HG02870 (cell line): Measurements from ENCODE around the gene COQ10B.

Source experiments
- ATAC-seq: cut with Tn5 transposase; IDR thresholded peaks from one replicate; pipeline ENCODE4 v1.9.1; 2021; ENCODE audit warnings: mild to moderate bottlenecking, moderate library complexity; ENCODE audit not compliant: unreplicated experiment

The COQ10B gene

DNA sequence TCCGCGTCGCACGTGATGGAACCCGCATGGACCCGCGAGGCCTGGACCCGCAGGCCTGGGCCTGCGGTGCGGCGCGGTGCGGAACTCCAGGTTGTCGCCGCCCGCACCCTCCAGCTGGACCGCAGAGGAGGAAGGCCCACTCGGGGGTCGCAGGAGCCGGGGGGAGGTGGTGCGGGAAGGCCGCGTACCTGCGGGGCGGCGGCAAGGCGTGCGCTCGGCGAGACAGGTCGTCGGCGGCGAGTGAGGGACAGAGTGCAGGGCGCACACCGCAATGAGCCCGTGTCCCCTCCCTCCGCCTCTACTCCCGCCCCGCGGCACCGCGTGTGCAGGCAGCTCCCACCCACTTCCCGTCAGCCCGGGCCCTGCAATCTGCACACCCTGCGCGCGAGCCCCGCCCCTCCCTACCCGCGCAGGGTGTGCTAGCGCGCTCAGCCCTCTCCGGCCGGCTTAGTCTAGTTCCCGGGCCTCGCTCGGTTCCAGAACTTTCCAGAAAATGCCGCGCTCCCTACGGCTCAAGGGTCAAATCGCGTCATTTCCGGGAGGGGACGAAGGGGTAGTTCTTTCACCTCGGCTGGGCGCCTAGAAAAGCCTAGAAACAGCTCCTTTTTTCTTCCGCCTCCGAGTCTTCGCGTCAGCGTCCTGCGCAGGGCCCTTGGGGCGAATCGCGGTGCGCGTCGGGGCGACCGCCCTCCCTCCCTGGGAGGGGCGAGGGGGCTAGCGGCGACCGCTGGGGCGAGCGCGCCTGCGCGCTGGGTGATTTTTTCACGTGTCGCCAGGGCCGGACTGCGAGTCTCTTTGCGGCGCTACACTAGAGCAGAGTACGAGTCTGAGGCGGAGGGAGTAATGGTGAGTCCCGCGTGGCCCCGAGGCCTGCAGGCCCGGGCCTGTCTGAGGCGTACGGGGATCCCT lies 46.5 kb downstream of the COQ10B start, which contains the start of the genes HSPD1 and HSPE1:
Gene HSPD1, minus strand, starts transcription at position 247 of the 909 bp plus-strand sequence. CDS start 992 bp downstream, outside the sequence.
Gene HSPE1, plus strand, starts transcription at position 786 of the 909 bp plus-strand sequence. Its CDS starts 58 bp downstream, at position 844.
- ATAC-seq: peak; percentile 79

DNA sequence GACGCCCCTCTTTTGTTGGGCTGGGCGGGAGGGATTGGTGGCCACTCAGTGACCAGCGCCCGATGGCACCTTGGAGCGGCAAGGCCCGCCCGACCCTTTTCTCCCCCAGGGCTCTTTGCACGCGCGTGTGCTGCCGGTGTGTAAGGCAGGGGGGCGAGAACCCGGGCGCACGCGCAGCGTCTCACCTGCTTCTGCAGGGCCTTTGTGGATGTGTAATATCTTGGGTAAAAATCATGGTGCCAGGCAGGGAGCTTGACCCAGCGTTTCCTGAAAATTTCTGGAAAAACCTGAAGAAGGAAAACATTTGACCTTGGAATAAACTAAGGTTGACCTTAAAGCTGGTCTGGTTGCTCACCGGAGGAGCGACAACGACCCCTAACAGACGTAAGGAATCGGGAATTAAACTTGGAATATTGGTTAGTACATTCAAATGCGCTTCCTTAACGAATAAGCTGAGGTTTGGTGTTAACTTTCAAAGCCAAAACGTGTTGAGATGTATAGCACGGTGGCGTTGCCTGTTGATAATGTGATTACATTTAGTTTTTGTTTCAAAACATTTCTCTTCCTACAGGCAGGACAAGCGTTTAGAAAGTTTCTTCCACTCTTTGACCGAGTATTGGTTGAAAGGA lies 47.3 kb downstream of the COQ10B start:
- peak; percentile 7 for ATAC-seq

DNA sequence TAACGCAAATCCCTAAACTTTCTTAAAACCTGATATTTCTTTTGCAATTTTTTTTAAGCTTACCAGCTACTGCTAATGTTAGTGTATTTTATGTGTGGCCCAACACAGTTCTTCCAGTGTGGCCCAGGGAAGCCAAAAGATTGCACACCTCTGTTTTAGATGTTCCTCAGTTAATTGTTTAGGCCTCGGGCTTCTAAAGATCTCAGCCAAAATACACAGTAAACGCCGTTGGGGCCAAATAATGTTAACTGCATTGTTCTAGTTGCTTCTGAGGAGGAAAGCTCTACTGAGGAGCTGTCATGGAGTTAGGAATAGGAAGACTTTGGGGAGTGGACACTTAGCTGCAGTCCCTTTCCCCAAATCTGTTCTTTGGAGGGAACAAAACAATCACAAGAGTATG lies 48.8 kb downstream of the COQ10B start:
- ATAC-seq: no peak

DNA sequence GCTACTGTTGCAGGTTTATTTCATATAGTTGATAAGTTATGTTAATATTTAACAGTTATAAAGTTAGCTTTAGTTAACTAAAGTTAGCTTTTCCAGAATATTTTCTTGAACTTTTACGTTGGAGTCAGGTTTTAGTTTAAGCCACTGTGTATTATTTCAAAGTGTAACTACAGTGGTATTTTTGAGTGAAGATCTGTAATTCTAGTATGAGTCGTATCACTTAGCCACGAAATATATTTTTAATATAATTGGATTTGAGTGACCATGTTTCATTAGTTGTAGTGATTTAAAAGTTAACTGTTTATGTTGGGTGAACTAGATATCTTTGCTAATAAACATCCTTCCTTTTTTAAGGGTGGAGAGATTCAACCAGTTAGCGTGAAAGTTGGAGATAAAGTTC lies 49.3 kb downstream of the COQ10B start:
- ATAC-seq: no peak

DNA sequence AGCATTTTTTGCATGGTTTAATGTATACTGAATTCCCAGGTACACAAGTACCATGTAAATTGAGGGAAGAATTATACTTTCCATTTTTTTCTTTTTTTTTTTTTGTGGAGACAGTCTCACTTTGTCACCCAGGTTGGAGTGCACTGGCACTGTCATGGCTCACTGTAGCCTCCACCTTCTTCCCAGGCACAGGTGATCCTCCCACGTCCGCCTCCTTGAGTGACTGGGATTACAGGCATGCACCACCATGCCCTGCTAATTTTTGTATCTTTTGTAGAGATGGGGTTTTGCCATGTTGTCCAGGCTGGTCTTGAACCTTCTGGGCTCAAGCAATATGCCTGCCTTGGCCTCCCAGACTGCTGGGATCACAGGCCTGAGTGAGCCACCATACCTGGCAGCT lies 50.6 kb downstream of the COQ10B start:
- no peak for ATAC-seq

DNA sequence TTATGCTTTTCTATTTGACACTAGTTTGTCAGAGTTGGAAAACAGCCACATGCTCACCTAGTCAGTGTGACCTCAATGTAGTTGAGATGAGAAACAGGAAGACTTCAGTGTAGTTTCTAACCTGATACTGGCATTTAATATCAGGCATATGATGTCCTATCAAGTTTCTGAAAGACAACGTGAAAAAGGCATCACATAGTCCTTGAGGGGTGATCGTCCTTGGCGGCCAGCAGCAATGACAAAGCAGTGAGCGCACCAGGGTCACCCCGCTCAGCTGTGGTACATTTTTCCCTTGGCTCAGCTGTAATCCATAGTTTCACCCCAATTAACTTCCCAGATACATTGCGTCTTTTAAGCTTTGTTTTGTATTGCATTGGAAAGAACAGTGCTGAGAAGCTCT lies 51.2 kb downstream of the COQ10B start:
- no peak for ATAC-seq

DNA sequence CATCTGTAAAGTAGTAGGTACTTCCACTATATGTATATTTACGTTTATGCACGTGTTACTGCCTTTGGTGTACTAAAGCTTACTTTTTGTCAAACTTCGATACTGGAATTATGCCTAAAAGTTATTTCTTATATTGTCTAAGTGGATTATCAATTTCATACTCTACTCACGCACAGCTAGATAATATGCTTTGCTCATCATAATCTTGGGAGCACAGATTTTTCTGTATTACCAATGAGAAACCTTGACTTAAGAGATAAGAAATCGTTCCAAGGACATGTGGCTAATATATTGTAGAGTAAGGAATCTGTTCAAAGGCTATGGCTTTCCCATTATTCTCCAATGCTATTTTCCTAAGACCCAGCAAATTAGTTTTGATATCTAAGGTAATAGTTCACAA lies 53.3 kb downstream of the COQ10B start:
- no peak for ATAC-seq

DNA sequence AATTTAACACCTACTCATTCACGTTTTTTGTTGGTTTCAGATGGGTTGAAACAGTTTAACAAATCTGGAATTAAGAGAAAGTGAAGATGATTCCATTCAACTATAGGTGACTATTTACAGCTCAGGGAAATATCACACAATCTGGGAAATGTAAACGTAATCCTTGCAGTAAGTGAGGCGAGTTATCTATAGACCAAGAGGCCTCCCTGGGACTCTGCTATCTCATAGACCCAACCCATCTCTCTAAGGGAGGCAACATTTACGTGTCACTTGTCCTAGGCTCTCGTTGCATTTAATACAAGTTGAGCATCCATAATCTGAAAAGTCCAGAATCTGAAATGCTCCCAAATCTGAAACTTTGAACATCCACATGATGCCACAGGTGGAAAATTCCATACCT lies 60.6 kb downstream of the COQ10B start:
- no peak for ATAC-seq

DNA sequence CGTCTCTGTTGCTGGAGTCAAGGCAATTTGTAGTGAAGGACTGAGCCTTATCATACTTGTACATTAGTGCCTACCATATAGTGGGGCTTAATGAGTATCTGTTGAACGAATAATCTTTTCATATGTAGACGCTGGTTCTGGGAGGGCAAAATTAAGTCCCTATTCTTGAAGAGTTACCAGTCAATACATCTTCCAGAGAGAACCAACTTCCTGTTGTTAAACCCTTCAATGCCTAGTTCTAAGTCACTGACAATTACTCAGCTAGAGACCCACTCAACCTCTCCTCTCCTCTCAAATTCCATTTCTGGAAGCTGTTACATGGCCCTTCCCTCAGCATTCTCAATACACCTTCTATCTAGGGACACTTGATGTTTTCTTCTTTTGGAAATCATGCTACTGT lies 61.4 kb downstream of the COQ10B start:
- ATAC-seq: no peak

DNA sequence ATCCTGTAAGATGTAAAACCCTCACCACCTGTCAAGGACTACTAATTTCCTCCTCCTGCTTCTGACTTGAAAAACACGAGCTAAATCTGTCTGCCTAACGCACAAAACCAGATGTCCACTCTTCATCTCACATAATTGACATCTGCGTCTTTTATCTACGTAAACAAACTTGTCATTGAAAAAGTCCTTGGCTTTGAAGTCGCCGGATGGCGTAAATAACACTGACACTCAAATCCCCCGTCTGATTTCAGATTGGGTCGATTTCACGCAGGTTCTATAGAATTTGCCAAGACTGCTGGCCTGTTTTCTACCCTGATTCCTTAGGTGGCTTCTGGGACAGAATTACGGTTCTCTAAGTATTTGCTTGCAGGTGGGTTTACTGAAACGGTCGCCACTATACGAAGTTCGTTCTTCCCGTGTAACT lies 62.0 kb downstream of the COQ10B start:
- ATAC-seq: peak; percentile 12

DNA sequence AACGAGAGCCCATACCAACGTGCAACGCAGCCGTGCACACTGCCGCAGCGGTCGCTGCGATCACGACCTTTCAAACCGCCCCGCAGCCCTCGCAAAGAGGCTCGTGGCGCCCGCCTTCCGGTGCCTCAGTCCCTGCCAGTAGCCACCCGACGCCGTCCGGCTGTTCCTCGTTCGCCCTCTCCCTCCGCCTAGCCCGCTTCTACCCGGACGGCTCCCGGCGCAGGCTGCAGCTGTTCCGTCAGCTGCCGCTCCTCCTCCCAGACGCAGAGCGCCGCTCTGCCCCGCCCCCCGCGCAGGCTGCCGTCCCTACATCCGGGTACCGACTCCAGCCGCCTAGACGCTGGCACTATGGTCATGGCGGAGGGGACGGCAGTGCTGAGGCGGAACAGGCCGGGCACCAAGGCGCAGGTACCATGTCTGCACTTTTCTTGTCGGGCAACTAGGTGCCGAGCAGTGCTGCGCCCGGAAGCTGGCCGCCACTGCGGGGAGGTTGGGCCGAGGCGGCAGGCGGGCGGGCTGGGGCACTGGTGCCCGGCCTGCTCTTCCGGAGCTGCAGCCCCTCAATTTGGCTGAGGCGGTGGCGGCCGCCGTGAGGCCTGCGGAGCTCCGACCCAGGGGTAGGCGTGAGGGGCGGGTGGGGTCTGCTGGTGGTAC lies 62.5 kb downstream of the COQ10B start, which contains the start of gene MOB4:
Gene MOB4, plus strand, starts transcription at position 328 of the 654 bp plus-strand sequence. Its CDS starts 21 bp downstream, at position 349.
- peak; percentile 92 for ATAC-seq

DNA sequence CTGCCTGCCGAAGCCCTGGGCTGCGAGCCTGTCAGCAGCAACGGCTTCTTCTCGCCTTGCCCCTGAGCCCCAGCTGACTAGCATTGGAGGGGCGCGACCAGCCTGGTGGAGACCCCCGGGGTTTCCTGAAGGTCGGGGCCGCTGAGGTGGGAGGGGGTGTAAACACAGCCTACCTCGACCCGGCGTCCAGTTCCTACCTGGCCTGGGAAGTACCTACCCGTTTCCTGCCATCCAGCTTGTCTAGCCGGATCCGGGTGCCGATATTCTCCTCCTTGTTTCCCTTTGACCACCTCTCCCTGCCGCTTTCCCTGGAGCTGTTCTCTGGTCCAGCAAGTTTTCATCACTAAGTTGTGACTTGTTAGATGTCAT lies 63.0 kb downstream of the COQ10B start:
- ATAC-seq: peak; percentile 11

DNA sequence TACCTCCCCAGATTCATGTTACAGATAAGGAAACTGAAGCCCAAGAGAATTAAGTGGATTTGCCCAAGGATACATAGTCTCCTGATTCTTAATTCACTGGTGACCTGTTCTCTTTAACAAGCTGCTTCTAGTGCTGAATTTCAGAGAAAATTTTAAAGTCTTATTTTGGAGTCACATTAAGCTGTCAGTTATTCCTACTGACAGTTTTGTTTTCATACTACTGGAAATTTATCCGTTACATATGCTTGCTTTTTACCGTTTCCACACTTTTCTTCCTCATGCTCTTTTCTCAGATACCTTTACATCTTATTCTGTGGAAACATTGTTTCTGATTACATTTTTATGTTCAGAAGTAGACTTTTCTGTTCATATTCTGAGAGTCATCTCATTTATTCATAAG lies 63.8 kb downstream of the COQ10B start:
- ATAC-seq: no peak
